NB4 (cell line): ENCODE results near the gene CCL27.

ENCODE experiments used
- DNase-seq: peaks from one replicate; pipeline ENCODE4 v3.0.0; 2010; ENCODE audit warnings: low read depth
- H3K4me3 ChIP-seq: one replicate; pipeline ENCODE4 v1.5.1; 2011; ENCODE audit warnings: mild to moderate bottlenecking, low read depth, low read length, moderate library complexity
- MAX ChIP-seq: IDR thresholded peaks from 2 replicates; pipeline ENCODE4 v1.6.1; 2011; ENCODE audit warnings: low read depth, low read length
- MYC ChIP-seq: IDR thresholded peaks from 2 replicates; pipeline ENCODE4 v1.6.1; 2011; ENCODE audit warnings: low read depth, low read length
- POLR2A ChIP-seq: IDR thresholded peaks from 2 replicates; pipeline ENCODE4 v1.6.1; 2011; ENCODE audit warnings: mild to moderate bottlenecking; ENCODE audit not compliant: insufficient read length; ENCODE audit errors: extremely low read depth
- TF ChIP-seq, protein P1 (sequence below): IDR thresholded peaks from one replicate; pipeline ENCODE4 v1.5.1; 2012; ENCODE audit warnings: low read depth, low read length

The CCL27 gene

DNA sequence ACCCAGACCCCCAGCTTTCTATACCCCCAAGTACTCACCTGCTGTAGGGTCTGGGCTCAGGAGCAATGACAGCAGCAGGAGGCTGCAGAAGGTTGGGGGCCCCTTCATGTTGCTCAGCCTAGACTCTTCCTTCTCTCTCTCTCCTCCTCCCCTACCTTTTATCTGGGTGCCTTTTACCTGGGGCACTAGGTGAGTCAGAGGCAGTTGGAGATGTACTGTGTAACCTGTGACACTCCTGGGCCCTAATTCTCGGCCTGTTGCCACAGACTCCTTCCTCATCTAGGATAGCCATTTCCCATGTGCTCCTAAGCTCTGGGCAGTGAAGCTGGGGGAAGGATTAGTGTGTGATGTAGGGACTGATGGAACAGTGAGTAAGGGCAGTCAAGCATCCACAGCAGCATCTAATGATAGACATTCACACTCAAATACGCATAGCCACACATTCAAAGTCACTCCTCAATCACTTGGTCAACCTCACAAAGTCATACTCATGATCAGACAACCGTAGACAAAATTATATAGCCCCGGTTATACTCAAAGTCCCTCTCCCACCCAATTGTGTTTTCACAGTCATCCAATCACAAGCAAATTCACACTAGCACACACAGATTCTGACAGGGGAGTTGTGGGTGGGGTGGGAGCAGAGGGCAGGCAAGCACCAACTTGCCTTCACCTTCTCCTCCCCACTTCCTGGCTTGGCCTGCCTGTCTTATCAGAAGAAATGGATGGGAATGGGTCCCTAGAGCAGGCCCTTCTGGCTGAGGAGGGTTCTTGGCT, at the start of gene CCL27:
Gene CCL27, minus strand, starts transcription at position 132 of the 777 bp plus-strand sequence. Its CDS starts 24 bp downstream, at position 108.
- no peak for DNase-seq
- H3K4me3 ChIP-seq: no peak within 1 kb of the TSS
- TF ChIP-seq MAX: no peak
- TF ChIP-seq, protein P1, sequence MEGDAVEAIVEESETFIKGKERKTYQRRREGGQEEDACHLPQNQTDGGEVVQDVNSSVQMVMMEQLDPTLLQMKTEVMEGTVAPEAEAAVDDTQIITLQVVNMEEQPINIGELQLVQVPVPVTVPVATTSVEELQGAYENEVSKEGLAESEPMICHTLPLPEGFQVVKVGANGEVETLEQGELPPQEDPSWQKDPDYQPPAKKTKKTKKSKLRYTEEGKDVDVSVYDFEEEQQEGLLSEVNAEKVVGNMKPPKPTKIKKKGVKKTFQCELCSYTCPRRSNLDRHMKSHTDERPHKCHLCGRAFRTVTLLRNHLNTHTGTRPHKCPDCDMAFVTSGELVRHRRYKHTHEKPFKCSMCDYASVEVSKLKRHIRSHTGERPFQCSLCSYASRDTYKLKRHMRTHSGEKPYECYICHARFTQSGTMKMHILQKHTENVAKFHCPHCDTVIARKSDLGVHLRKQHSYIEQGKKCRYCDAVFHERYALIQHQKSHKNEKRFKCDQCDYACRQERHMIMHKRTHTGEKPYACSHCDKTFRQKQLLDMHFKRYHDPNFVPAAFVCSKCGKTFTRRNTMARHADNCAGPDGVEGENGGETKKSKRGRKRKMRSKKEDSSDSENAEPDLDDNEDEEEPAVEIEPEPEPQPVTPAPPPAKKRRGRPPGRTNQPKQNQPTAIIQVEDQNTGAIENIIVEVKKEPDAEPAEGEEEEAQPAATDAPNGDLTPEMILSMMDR: no peak
- no peak for TF ChIP-seq MYC
- no peak for TF ChIP-seq POLR2A

DNA sequence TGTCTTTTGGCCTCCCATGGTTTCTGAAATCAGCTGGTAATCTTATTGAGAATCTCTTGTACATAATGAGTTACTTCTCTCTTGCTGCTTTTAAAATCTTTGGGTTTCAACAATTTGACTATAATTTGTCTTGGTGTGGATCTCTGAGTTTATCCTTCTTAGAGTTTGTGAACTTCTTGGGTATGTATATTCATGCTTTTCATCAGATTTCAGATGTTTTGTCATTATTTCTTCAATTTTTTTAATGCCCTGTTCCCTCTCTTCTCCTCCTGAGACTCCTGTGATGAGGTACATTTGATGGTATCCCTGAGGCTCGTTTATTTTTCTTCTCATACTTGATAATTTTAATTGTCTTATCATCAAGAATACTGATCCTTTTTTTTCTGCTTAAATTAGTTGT, 49.7 kb upstream of the CCL27 start:
- DNase-seq: no peak

GRCh38 chr9:34710023-34710422, 47.6 kb upstream of the CCL27 start, which contains the start of gene CCL21:
Gene CCL21 (minus strand): TSS chr9:34710136. CDS start chr9:34710066, 70 bp downstream.
- DNase-seq: peak; percentile 30

More for the DNA sequence above, 49.7 kb upstream of the CCL27 start:
- TF ChIP-seq POLR2A (no peak), MAX (no peak), MYC (no peak)
- TF ChIP-seq, protein P1: no peak
- H3K4me3 ChIP-seq: no peak overlapping the region

GRCh38 chr9:34709196-34709978, 46.9 kb upstream of the CCL27 start:
- TF ChIP-seq, protein P1: no peak
- TF ChIP-seq POLR2A (no peak), MYC (no peak), MAX (no peak)
- H3K4me3 ChIP-seq: no peak overlapping the region
- no peak for DNase-seq

More at GRCh38 chr9:34710023-34710422, 47.6 kb upstream of the CCL27 start, which contains the start of gene CCL21:
- H3K4me3 ChIP-seq: no peak within 1 kb of the TSS
- TF ChIP-seq POLR2A: no peak
- TF ChIP-seq MAX: no peak
- TF ChIP-seq, protein P1: no peak
- TF ChIP-seq MYC: no peak

DNA sequence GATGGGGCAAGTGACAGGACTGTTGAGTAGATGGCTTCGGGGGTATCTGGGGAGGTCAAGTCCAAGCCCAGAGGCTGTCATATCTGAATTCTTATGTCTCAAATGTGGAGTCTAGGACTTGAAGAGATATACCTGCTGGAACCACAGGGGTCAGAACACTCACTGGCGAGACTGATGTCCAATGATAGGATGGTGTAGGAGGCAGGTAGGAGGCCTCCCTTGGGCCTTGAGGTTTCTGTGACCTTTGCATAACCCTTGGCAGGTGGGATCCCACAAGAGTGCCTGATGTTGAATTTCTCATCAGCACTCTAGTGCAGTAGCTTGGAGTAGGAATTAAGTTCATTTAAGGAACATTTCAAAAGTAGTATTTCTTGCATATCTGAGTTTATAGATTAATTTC, 44.7 kb upstream of the CCL27 start:
- TF ChIP-seq, protein P1: no peak
- TF ChIP-seq MYC (no peak), POLR2A (no peak), MAX (no peak)
- H3K4me3 ChIP-seq: no peak overlapping the region
- no peak for DNase-seq
